Hepatocyte (in vitro differentiated cells): ENCODE results near the gene EXOC3L1.

Source experiments
- CTCF ChIP-seq: fragments of 200-600 bp; sonication (generic); IDR thresholded peaks from 2 replicates; pipeline ENCODE4 v1.5.1; 2016; ENCODE audit warnings: antibody characterized with exemption, mild to moderate bottlenecking; ENCODE audit not compliant: poor library complexity
- EZH2 ChIP-seq: fragments of 200-600 bp; sonication (generic); IDR thresholded peaks from 2 replicates; pipeline ENCODE4 v1.6.1; 2016; ENCODE audit warnings: antibody characterized with exemption, mild to moderate bottlenecking, borderline replicate concordance

GRCh38 chr16:67192781-67193361 is 2.9 kb upstream of the EXOC3L1 start:
- TF ChIP-seq CTCF: no peak
- no peak for TF ChIP-seq EZH2
